ENCODE measurements around the gene TCP10L.

DNA sequence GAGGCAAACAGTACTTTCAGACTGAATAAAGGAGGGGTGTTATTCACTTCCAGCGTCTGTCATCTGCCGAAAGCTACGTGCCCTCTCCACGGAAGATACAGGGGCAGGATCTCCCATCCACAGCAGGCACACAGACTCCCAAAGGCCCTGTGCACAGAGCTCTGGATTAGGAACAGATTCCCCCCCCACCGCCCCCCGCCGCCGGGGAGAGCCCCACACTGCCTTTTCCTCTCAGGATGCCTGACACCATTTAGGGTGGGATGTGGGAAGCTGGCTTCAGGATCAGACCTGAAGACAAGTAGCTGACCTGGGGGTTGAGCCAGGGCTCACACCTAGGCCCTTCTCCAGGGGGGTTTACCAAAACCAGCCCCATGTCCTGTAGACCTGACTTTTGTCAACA is 8.4 kb upstream of the TCP10L start:
- TF ChIP-seq, protein P1, sequence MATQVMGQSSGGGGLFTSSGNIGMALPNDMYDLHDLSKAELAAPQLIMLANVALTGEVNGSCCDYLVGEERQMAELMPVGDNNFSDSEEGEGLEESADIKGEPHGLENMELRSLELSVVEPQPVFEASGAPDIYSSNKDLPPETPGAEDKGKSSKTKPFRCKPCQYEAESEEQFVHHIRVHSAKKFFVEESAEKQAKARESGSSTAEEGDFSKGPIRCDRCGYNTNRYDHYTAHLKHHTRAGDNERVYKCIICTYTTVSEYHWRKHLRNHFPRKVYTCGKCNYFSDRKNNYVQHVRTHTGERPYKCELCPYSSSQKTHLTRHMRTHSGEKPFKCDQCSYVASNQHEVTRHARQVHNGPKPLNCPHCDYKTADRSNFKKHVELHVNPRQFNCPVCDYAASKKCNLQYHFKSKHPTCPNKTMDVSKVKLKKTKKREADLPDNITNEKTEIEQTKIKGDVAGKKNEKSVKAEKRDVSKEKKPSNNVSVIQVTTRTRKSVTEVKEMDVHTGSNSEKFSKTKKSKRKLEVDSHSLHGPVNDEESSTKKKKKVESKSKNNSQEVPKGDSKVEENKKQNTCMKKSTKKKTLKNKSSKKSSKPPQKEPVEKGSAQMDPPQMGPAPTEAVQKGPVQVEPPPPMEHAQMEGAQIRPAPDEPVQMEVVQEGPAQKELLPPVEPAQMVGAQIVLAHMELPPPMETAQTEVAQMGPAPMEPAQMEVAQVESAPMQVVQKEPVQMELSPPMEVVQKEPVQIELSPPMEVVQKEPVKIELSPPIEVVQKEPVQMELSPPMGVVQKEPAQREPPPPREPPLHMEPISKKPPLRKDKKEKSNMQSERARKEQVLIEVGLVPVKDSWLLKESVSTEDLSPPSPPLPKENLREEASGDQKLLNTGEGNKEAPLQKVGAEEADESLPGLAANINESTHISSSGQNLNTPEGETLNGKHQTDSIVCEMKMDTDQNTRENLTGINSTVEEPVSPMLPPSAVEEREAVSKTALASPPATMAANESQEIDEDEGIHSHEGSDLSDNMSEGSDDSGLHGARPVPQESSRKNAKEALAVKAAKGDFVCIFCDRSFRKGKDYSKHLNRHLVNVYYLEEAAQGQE (IDR thresholded peaks at IDR 0.05; ENCODE audit: insufficient read depth in 1 of 2, low read depth in 2 of 2, low read length in 2 of 2) = no peak
- no peak for TF ChIP-seq TAF1 (IDR thresholded peaks at IDR 0.05; ENCODE audit: borderline replicate concordance, insufficient read depth, low read length)
